Liver (tissue), 9 donors: Measurements from ENCODE around the gene ITGA2. TPM values are rescaled to one million over a fixed set of nuclear protein-coding genes. Genes with fewer than 3 reads are reported as not detected.

Source experiments
- DNase-seq: peaks from one replicate; pipeline ENCODE4 v3.0.0-alpha.2; 2017; ENCODE audit warnings: low spot score
- H3K27ac ChIP-seq, 2 donors: one replicate each; pipeline ENCODE4 v1.7.0; 2013; ENCODE audit warnings: inconsistent platforms in 2 of 2, low read length in 2 of 2, control low read depth in 1 of 2, low read depth in 1 of 2, mild to moderate bottlenecking in 1 of 2
- H3K27me3 ChIP-seq, 4 donors: one replicate each; pipeline versions ENCODE4 v1.6.1 to v1.7.0; 2013; ENCODE audit warnings: low read length in 3 of 4, inconsistent platforms in 1 of 4, mild to moderate bottlenecking in 1 of 4, moderate library complexity in 1 of 4; ENCODE audit not compliant: control insufficient read depth in 4 of 4, insufficient read depth in 4 of 4
- H3K36me3 ChIP-seq, 4 donors: one replicate each; pipeline versions ENCODE4 v1.6.1 to v1.7.0; 2013; ENCODE audit warnings: low read length in 3 of 4, mild to moderate bottlenecking in 3 of 4, low read depth in 1 of 4, moderate library complexity in 1 of 4; ENCODE audit not compliant: control insufficient read depth in 4 of 4, insufficient read depth in 3 of 4
- H3K4me1 ChIP-seq, 4 donors: one replicate each; pipeline versions ENCODE4 v1.6.1 to v1.7.0; 2013; ENCODE audit warnings: low read length in 3 of 4, mild to moderate bottlenecking in 3 of 4, moderate library complexity in 1 of 4; ENCODE audit not compliant: control insufficient read depth in 4 of 4, insufficient read depth in 4 of 4
- H3K4me3 ChIP-seq, 3 donors: one replicate each; pipeline versions ENCODE4 v1.6.1 to v1.7.0; 2013; ENCODE audit warnings: low read length in 3 of 3, control low read depth in 1 of 3, low read depth in 1 of 3, mild to moderate bottlenecking in 1 of 3
- H3K9ac ChIP-seq, 2 donors: one replicate each; pipeline ENCODE4 v1.7.0; 2013; ENCODE audit warnings: low read length in 2 of 2, mild to moderate bottlenecking in 2 of 2, moderate library complexity in 2 of 2, control low read depth in 1 of 2, low read depth in 1 of 2
- H3K9me3 ChIP-seq, 4 donors: one replicate each; pipeline versions ENCODE4 v1.6.1 to v1.7.0; 2013; ENCODE audit warnings: low read length in 3 of 4; ENCODE audit not compliant: control insufficient read depth in 4 of 4
- EGR1 ChIP-seq, 2 donors: IDR thresholded peaks; 2 replicates each; pipeline ENCODE4 v1.6.1; 2016 to 2018; ENCODE audit warnings: antibody characterized with exemption in 2 of 2, low read depth in 2 of 2
- FOXA1 ChIP-seq: IDR thresholded peaks from 2 replicates; pipeline ENCODE4 v1.6.1; 2016; ENCODE audit warnings: antibody characterized with exemption
- FOXA2 ChIP-seq: IDR thresholded peaks from 2 replicates; pipeline ENCODE4 v1.6.1; 2016; ENCODE audit warnings: antibody characterized with exemption
- GABPA ChIP-seq, 2 donors: IDR thresholded peaks in 1 of 2; conservative IDR thresholded peaks in 1 of 2; 2 replicates each; pipeline ENCODE4 v1.6.1; 2016; ENCODE audit warnings: antibody characterized with exemption in 2 of 2, mild to moderate bottlenecking in 1 of 2, moderate library complexity in 1 of 2
- HNF4A ChIP-seq, 2 donors: conservative IDR thresholded peaks; 2 replicates each; pipeline ENCODE4 v1.6.1; 2016; ENCODE audit warnings: antibody characterized with exemption in 2 of 2, mild to moderate bottlenecking in 2 of 2
- HNF4G ChIP-seq: IDR thresholded peaks from 2 replicates; pipeline ENCODE4 v1.6.1; 2016; ENCODE audit warnings: antibody characterized with exemption
- JUND ChIP-seq, 2 donors: IDR thresholded peaks; 2 replicates each; pipeline ENCODE4 v1.6.1; 2016; ENCODE audit warnings: antibody characterized with exemption in 2 of 2
- NR2F2 ChIP-seq: IDR thresholded peaks from 2 replicates; pipeline ENCODE4 v1.6.1; 2016; ENCODE audit warnings: antibody characterized with exemption
- RAD21 ChIP-seq, 2 donors: IDR thresholded peaks; 2 replicates each; pipeline ENCODE4 v1.6.1; 2016; ENCODE audit warnings: antibody characterized with exemption in 2 of 2, mild to moderate bottlenecking in 2 of 2
- RXRA ChIP-seq, 2 donors: IDR thresholded peaks; 2 replicates each; pipeline ENCODE4 v1.6.1; 2017 to 2018; ENCODE audit warnings: antibody characterized with exemption in 2 of 2, mild to moderate bottlenecking in 1 of 2
- SP1 ChIP-seq: IDR thresholded peaks from 2 replicates; pipeline ENCODE4 v1.6.1; 2018; ENCODE audit warnings: antibody characterized with exemption, mild to moderate bottlenecking
- TAF1 ChIP-seq: conservative IDR thresholded peaks from 2 replicates; pipeline ENCODE4 v1.6.1; 2016; ENCODE audit warnings: antibody characterized with exemption, mild to moderate bottlenecking
- YY1 ChIP-seq: IDR thresholded peaks from 2 replicates; pipeline ENCODE4 v1.6.1; 2016; ENCODE audit warnings: antibody characterized with exemption, mild to moderate bottlenecking
- WGBS: extraction: QIAGEN DNeasy Blood & Tissue Kit; methylation state at CpG from one replicate; pipeline ENCODE4 v1.1.7; 2013; 5-methylcytosine and 5-hydroxymethylcytosine counted together
- polyA plus RNA-seq, 2 donors: library from polyadenylated mRNA; stranded (reverse) in 1 of 2; unstranded in 1 of 2; fragments of 200-250 nt in 1 of 2; fragments of >200 nt in 1 of 2; fragmentation: Nextera tagmentation in 1 of 2; extraction: Ambion mirVana in 1 of 2; gene quantifications; one replicate each; pipeline versions ENCODE4 v1.2.1 to v1.2.3, GENCODE V29; 2013 to 2015
- total RNA-seq, 2 donors: library from RNA; depleted of rRNA; stranded (reverse); fragments of >200 nt; gene quantifications; one replicate each; pipeline ENCODE4 v1.2.3, GENCODE V29; 2014
- TF ChIP-seq, protein P1 (sequence below): IDR thresholded peaks from 2 replicates; pipeline ENCODE4 v1.6.1; 2016; ENCODE audit warnings: antibody characterized with exemption
- TF ChIP-seq, protein P2 (sequence below): IDR thresholded peaks from 2 replicates; pipeline ENCODE4 v1.6.1; 2016; ENCODE audit warnings: antibody characterized with exemption, mild to moderate bottlenecking
- TF ChIP-seq, protein P3 (sequence below): IDR thresholded peaks from 2 replicates; pipeline ENCODE4 v1.6.1; 2016; ENCODE audit warnings: antibody characterized with exemption
- TF ChIP-seq, protein P4 (sequence below): IDR thresholded peaks from 2 replicates; pipeline ENCODE4 v1.6.1; 2016; ENCODE audit warnings: antibody characterized with exemption
- TF ChIP-seq, protein P5 (sequence below): fragments of 150-350 bp; IDR thresholded peaks from 2 replicates; pipeline ENCODE4 v1.5.1; 2017; ENCODE audit warnings: improper control_type of control experiment, low read depth, low read length; ENCODE audit not compliant: missing input control
- donor health status: healthy.
- donor health status: healthy.
- donor health status: healthy.
- donor health status: healthy.
- donor health status: healthy.

Gene ITGA2
- total and polyA plus RNA-seq, 4 donors: 0.12 to 0.61 (median 0.33) TPM

DNA sequence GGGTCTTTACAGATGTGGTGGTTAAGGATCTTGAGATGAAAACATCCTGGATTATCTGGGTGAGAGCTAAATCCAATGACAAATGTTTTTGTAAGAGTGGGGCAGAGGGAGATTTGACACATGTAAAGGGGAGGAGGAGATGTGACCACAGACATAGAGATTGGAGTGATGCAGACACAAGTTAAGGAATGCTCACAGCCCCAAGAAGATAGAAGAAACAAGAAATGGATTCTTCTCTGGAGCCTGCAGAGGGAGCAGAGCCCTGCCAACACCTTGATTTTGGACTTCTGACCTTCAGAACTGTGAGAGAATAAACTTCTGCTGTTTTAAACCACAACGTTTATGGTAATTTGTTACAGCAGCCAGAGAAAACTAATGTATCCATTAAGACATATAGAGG lies 21.7 kb downstream of the ITGA2 start:
- Histone ChIP-seq H3K36me3 (no peaks in the 10 kb centered on the region), H3K4me3 (no peak overlapping the region), H3K27me3 (peaks cover 0 to 3% (median 0%) of the 10 kb centered on the region in 4 donors), H3K27ac (no peak overlapping the region), H3K9me3 (peaks cover 0 to 4% (median 0%) of the 10 kb centered on the region in 4 donors), H3K9ac (no peak overlapping the region), H3K4me1 (no peaks in the 10 kb centered on the region)
- TF ChIP-seq JUND (IDR thresholded peaks at IDR 0.05): no peak
- TF ChIP-seq, protein P1, sequence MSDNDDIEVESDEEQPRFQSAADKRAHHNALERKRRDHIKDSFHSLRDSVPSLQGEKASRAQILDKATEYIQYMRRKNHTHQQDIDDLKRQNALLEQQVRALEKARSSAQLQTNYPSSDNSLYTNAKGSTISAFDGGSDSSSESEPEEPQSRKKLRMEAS: no peak
- TF ChIP-seq GABPA (IDR thresholded peaks at IDR 0.05 in 1 of 2, conservative IDR thresholded peaks at IDR 0.05 in 1 of 2): no peak
- TF ChIP-seq RAD21 (IDR thresholded peaks at IDR 0.05): no peak
- TF ChIP-seq HNF4G: no peak
- TF ChIP-seq, protein P2, sequence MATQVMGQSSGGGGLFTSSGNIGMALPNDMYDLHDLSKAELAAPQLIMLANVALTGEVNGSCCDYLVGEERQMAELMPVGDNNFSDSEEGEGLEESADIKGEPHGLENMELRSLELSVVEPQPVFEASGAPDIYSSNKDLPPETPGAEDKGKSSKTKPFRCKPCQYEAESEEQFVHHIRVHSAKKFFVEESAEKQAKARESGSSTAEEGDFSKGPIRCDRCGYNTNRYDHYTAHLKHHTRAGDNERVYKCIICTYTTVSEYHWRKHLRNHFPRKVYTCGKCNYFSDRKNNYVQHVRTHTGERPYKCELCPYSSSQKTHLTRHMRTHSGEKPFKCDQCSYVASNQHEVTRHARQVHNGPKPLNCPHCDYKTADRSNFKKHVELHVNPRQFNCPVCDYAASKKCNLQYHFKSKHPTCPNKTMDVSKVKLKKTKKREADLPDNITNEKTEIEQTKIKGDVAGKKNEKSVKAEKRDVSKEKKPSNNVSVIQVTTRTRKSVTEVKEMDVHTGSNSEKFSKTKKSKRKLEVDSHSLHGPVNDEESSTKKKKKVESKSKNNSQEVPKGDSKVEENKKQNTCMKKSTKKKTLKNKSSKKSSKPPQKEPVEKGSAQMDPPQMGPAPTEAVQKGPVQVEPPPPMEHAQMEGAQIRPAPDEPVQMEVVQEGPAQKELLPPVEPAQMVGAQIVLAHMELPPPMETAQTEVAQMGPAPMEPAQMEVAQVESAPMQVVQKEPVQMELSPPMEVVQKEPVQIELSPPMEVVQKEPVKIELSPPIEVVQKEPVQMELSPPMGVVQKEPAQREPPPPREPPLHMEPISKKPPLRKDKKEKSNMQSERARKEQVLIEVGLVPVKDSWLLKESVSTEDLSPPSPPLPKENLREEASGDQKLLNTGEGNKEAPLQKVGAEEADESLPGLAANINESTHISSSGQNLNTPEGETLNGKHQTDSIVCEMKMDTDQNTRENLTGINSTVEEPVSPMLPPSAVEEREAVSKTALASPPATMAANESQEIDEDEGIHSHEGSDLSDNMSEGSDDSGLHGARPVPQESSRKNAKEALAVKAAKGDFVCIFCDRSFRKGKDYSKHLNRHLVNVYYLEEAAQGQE: no peak
- WGBS: 27% methylated on average over 1 of the region's 1 CpG
- DNase-seq: no peak

DNA sequence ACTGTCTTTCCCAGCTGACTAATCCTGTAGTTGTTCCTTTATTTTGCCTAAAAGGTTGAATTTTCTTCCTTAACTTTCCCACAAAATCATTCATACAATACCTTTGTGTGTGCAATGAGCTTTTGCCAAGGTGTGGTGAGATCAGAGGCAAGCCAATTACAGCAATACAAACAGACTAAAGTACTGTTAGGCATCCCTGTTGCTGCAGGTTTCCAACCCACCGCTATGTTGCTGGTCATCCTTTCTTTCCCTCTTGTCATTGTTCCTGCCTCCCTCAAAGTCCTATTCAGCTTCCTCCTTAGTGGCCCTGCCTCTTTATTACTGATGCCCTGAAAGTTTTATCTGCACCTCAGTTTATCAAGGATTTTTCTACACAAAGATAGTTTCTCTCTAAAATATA lies 22.1 kb downstream of the ITGA2 start:
- H3K9ac ChIP-seq: no peak overlapping the region
- peaks cover 0 to 4% (median 0%) of the 10 kb centered on the region in 4 donors for H3K9me3 ChIP-seq
- no peak overlapping the region for H3K4me3 ChIP-seq
- H3K27ac ChIP-seq: no peak overlapping the region
- no peaks in the 10 kb centered on the region for H3K36me3 ChIP-seq
- no peaks in the 10 kb centered on the region for H3K4me1 ChIP-seq
- TF ChIP-seq FOXA1 (no peak), HNF4A (conservative IDR thresholded peaks at IDR 0.05) (no peak), EGR1 (IDR thresholded peaks at IDR 0.05; ENCODE audit: low read depth in 2 of 2) (no peak), RXRA (IDR thresholded peaks at IDR 0.05) (no peak), GABPA (IDR thresholded peaks at IDR 0.05 in 1 of 2, conservative IDR thresholded peaks at IDR 0.05 in 1 of 2) (no peak), NR2F2 (no peak), FOXA2 (no peak), RAD21 (IDR thresholded peaks at IDR 0.05) (no peak), JUND (IDR thresholded peaks at IDR 0.05) (no peak), TAF1 (no peak), YY1 (no peak), SP1 (no peak)
- TF ChIP-seq, protein P1: no peak
- TF ChIP-seq, protein P3, sequence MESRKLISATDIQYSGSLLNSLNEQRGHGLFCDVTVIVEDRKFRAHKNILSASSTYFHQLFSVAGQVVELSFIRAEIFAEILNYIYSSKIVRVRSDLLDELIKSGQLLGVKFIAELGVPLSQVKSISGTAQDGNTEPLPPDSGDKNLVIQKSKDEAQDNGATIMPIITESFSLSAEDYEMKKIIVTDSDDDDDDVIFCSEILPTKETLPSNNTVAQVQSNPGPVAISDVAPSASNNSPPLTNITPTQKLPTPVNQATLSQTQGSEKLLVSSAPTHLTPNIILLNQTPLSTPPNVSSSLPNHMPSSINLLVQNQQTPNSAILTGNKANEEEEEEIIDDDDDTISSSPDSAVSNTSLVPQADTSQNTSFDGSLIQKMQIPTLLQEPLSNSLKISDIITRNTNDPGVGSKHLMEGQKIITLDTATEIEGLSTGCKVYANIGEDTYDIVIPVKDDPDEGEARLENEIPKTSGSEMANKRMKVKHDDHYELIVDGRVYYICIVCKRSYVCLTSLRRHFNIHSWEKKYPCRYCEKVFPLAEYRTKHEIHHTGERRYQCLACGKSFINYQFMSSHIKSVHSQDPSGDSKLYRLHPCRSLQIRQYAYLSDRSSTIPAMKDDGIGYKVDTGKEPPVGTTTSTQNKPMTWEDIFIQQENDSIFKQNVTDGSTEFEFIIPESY: no peak
- TF ChIP-seq, protein P4, sequence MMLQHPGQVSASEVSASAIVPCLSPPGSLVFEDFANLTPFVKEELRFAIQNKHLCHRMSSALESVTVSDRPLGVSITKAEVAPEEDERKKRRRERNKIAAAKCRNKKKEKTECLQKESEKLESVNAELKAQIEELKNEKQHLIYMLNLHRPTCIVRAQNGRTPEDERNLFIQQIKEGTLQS: no peak
- TF ChIP-seq, protein P5, sequence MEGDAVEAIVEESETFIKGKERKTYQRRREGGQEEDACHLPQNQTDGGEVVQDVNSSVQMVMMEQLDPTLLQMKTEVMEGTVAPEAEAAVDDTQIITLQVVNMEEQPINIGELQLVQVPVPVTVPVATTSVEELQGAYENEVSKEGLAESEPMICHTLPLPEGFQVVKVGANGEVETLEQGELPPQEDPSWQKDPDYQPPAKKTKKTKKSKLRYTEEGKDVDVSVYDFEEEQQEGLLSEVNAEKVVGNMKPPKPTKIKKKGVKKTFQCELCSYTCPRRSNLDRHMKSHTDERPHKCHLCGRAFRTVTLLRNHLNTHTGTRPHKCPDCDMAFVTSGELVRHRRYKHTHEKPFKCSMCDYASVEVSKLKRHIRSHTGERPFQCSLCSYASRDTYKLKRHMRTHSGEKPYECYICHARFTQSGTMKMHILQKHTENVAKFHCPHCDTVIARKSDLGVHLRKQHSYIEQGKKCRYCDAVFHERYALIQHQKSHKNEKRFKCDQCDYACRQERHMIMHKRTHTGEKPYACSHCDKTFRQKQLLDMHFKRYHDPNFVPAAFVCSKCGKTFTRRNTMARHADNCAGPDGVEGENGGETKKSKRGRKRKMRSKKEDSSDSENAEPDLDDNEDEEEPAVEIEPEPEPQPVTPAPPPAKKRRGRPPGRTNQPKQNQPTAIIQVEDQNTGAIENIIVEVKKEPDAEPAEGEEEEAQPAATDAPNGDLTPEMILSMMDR: no peak
- TF ChIP-seq, protein P2: no peak
- WGBS: 73% methylated on average over 1 of the region's 1 CpG
- DNase-seq: no peak
- peaks cover 0 to 3% (median 0%) of the 10 kb centered on the region in 4 donors for H3K27me3 ChIP-seq
